GM23248 (cell line): Measurements from ENCODE around the gene GDF11. TPM values are rescaled to one million over a fixed set of nuclear protein-coding genes. Genes with fewer than 3 reads are reported as not detected.
A peak's percentile ranks its signal among the peaks of the same experiment; 100 is the strongest.

Experiments
- DNase-seq: peaks from one replicate; pipeline ENCODE4 v3.0.0-alpha.2; 2015
- H2AFZ ChIP-seq: fragments of 200-600 bp; sonication (generic); 2 replicates; pipeline ENCODE4 v1.6.1; 2016; ENCODE audit warnings: antibody characterized with exemption
- H3F3A ChIP-seq: fragments of 200-600 bp; sonication (generic); 2 replicates; pipeline ENCODE4 v1.6.1; 2016; ENCODE audit warnings: mild to moderate bottlenecking, antibody characterized with exemption, mixed run types; ENCODE audit not compliant: insufficient read depth
- H3K27ac ChIP-seq: fragments of 200-600 bp; sonication (generic); 2 replicates; pipeline ENCODE4 v1.5.1; 2016; ENCODE audit warnings: mild to moderate bottlenecking
- H3K27me3 ChIP-seq: fragments of 200-600 bp; sonication (generic); replicated peaks from 2 replicates; pipeline ENCODE4 v1.6.1; 2016; ENCODE audit warnings: mild to moderate bottlenecking; ENCODE audit not compliant: insufficient read depth
- H3K36me3 ChIP-seq: fragments of 200-600 bp; sonication (generic); 2 replicates; pipeline ENCODE4 v1.6.1; 2016; ENCODE audit warnings: low read depth, mild to moderate bottlenecking
- H3K4me1 ChIP-seq: fragments of 200-600 bp; sonication (generic); 2 replicates; pipeline ENCODE4 v1.6.1; 2016; ENCODE audit warnings: mild to moderate bottlenecking; ENCODE audit not compliant: insufficient read depth
- H3K4me2 ChIP-seq: fragments of 200-600 bp; sonication (generic); one replicate; pipeline ENCODE4 v1.6.1; 2016; ENCODE audit warnings: mild to moderate bottlenecking; ENCODE audit not compliant: unreplicated experiment
- H3K4me3 ChIP-seq: fragments of 200-600 bp; sonication (generic); 2 replicates; pipeline ENCODE4 v1.5.1; 2016; ENCODE audit warnings: mild to moderate bottlenecking
- H3K79me2 ChIP-seq: fragments of 200-600 bp; sonication (generic); 2 replicates; pipeline ENCODE4 v1.6.1; 2016; ENCODE audit warnings: mild to moderate bottlenecking; ENCODE audit not compliant: insufficient read depth
- H3K9ac ChIP-seq: fragments of 200-600 bp; sonication (generic); 2 replicates; pipeline ENCODE4 v1.6.1; 2016; ENCODE audit warnings: mild to moderate bottlenecking
- H3K9me2 ChIP-seq: fragments of 200-600 bp; sonication (generic); 2 replicates; pipeline ENCODE4 v1.6.1; 2016; ENCODE audit warnings: mixed run types, mild to moderate bottlenecking, moderate library complexity; ENCODE audit not compliant: insufficient read depth
- H3K9me3 ChIP-seq: fragments of 200-600 bp; sonication (generic); one replicate; pipeline ENCODE4 v1.6.1; 2017; ENCODE audit warnings: low read depth
- H4K20me1 ChIP-seq: fragments of 200-600 bp; sonication (generic); 2 replicates; pipeline ENCODE4 v1.6.0; 2016; ENCODE audit not compliant: insufficient read depth
- EZH2 ChIP-seq: fragments of 200-600 bp; sonication (generic); IDR thresholded peaks from 2 replicates; pipeline ENCODE4 v1.6.1; 2018; ENCODE audit warnings: antibody characterized with exemption, mild to moderate bottlenecking; ENCODE audit not compliant: insufficient read depth, poor library complexity, severe bottlenecking
- EZH2phosphoT487 ChIP-seq: fragments of 200-600 bp; sonication (generic); IDR thresholded peaks from 2 replicates; pipeline ENCODE4 v1.6.1; 2018; ENCODE audit warnings: antibody characterized with exemption, moderate library complexity, mild to moderate bottlenecking, low read depth; ENCODE audit not compliant: insufficient read depth
- WGBS, 2 experiments: methylation state at CpG; one replicate each; pipeline ENCODE4 v1.1.6; 2015 to 2017; ENCODE audit warnings: low lambda C conversion rate in 2 of 2, low coverage in 1 of 2; ENCODE audit errors: missing lambda C conversion rate in 2 of 2; 5-methylcytosine and 5-hydroxymethylcytosine counted together
- in situ Hi-C: fragments of 300-500 bp; cut with MboI; formaldehyde crosslinking; loops from 2 replicates; pipeline ENCODE4 v1.15.0; 2020
- polyA plus RNA-seq: library from polyadenylated mRNA; unstranded; fragments of >200 nt; fragmentation: Nextera tagmentation; extraction: Ambion mirVana; gene quantifications from 2 replicates; pipeline ENCODE4 v1.2.1, GENCODE V29; 2016
- total RNA-seq: library from RNA; depleted of rRNA; stranded (reverse); fragments of >200 nt; shearing (Covaris generic); gene quantifications from 2 replicates; pipeline ENCODE4 v1.2.3, GENCODE V29; 2014

The GDF11 gene
- total and polyA plus RNA-seq, 2 experiments from 2014 or later = 0.56 to 2.1 TPM

- in situ Hi-C loops = no loop called here
- TF ChIP-seq EZH2phosphoT487 (no peak), EZH2 (no peak)
Observed at GRCh38 chr12:55724226-55724939, 18.5 kb upstream of the GDF11 start.

GRCh38 chr12:55724940-55725309, 18.0 kb upstream of the GDF11 start:
- no peaks in the 10 kb centered on the region for H3K9me3 ChIP-seq
- WGBS, 2 experiments = 69% methylated on average over 3 of the region's 3 CpGs
- peak overlapping the region; percentile 2; the same call in 1 of the 2 replicates for H3K27ac ChIP-seq
- H3K36me3 ChIP-seq = peaks cover 36% of the 10 kb centered on the region
- peaks cover 32% of the 10 kb centered on the region for H3K79me2 ChIP-seq
- peaks cover 41% of the 10 kb centered on the region for H3K4me1 ChIP-seq
- H4K20me1 ChIP-seq = 0 out of 2 replicates have a peak, but pooled peaks cover 3% of the 10 kb centered on the region
- H3K9me2 ChIP-seq = no peaks in the 10 kb centered on the region
- TF ChIP-seq EZH2 (no peak), EZH2phosphoT487 (no peak)
- no peak overlapping the region; the same call in 1 of the 2 replicates for H3K9ac ChIP-seq
- in situ Hi-C loops = no loop called here
- H3K4me3 ChIP-seq = no peak overlapping the region
- H3F3A ChIP-seq = peaks cover 71% of the 10 kb centered on the region
- H2AFZ ChIP-seq = no peak overlapping the region
- no peaks in the 10 kb centered on the region for H3K27me3 ChIP-seq
- DNase-seq = peak; percentile 12
- H3K4me2 ChIP-seq = no peak overlapping the region

More at GRCh38 chr12:55724226-55724939, 18.5 kb upstream of the GDF11 start:
- 44 to 54% methylated on average over 11 of the region's 11 CpGs for WGBS, 2 experiments
- Histone ChIP-seq H3K79me2 (peaks cover 32% of the 10 kb centered on the region), H3K4me3 (no peak overlapping the region), H3K4me2 (no peak overlapping the region), H3K27ac (peak overlapping the region; percentile 27; the same call in 1 of the 2 replicates), H3F3A (peaks cover 74% of the 10 kb centered on the region), H2AFZ (no peak overlapping the region), H4K20me1 (0 out of 2 replicates have a peak, but pooled peaks cover 3% of the 10 kb centered on the region), H3K36me3 (peaks cover 36% of the 10 kb centered on the region), H3K27me3 (no peaks in the 10 kb centered on the region), H3K9me2 (no peaks in the 10 kb centered on the region), H3K9me3 (no peaks in the 10 kb centered on the region), H3K9ac (peak overlapping the region; percentile 19), H3K4me1 (peaks cover 46% of the 10 kb centered on the region)
- peak; percentile 86 for DNase-seq

- Histone ChIP-seq H3K36me3 (peaks cover 36% of the 10 kb centered on the region), H3K9me3 (no peaks in the 10 kb centered on the region), H3K27ac (peak overlapping the region; percentile 2; the same call in 1 of the 2 replicates), H3K4me1 (peaks cover 40% of the 10 kb centered on the region), H3K9ac (peak overlapping the region; percentile 97), H4K20me1 (0 out of 2 replicates have a peak, but pooled peaks cover 3% of the 10 kb centered on the region), H2AFZ (no peak overlapping the region), H3K4me2 (peak overlapping the region; percentile 99), H3K27me3 (no peaks in the 10 kb centered on the region), H3F3A (peaks cover 72% of the 10 kb centered on the region), H3K4me3 (no peak overlapping the region; the same call in 1 of the 2 replicates), H3K79me2 (peaks cover 36% of the 10 kb centered on the region), H3K9me2 (no peaks in the 10 kb centered on the region)
- DNase-seq = peak; percentile 2
- 46 to 49% methylated on average over 3 of the region's 3 CpGs for WGBS, 2 experiments
- in situ Hi-C loops = no loop called here
- no peak for TF ChIP-seq EZH2phosphoT487
- TF ChIP-seq EZH2 = no peak
Observed at GRCh38 chr12:55725556-55725955, 17.4 kb upstream of the GDF11 start.

GRCh38 chr12:55726971-55727370, 16.0 kb upstream of the GDF11 start:
- no peaks in the 10 kb centered on the region for H3K27me3 ChIP-seq
- peak overlapping the region; percentile 97 for H3K4me3 ChIP-seq
- H3F3A ChIP-seq = peaks cover 65% of the 10 kb centered on the region
- H3K4me1 ChIP-seq = peaks cover 34% of the 10 kb centered on the region
- H2AFZ ChIP-seq = no peak overlapping the region
- H3K9ac ChIP-seq = peak overlapping the region; percentile 97
- WGBS, 2 experiments = 22 to 25% methylated on average over 9 to 10 of the region's 10 CpGs
- no peaks in the 10 kb centered on the region for H3K9me3 ChIP-seq
- 0 out of 2 replicates have a peak, but pooled peaks cover 3% of the 10 kb centered on the region for H4K20me1 ChIP-seq
- peak overlapping the region; percentile 99 for H3K4me2 ChIP-seq
- no peak for DNase-seq
- in situ Hi-C loops = no loop called here
- TF ChIP-seq EZH2 = no peak
- TF ChIP-seq EZH2phosphoT487 = no peak
- no peaks in the 10 kb centered on the region for H3K9me2 ChIP-seq
- peak overlapping the region; percentile 99 for H3K27ac ChIP-seq
- H3K79me2 ChIP-seq = peaks cover 50% of the 10 kb centered on the region
- peaks cover 36% of the 10 kb centered on the region for H3K36me3 ChIP-seq
